T-helper 2 cell (primary cell): ENCODE data around the gene C22orf42.
"Not testable (repeated sequence)": the region's sequence is repeated elsewhere in the genome, so short reads cannot be mapped to it uniquely, and the experiment has no call there.

Experiments
- DNase-seq, 5 experiments: peaks; one replicate each; pipeline versions ENCODE4 v3.0.0 to v3.0.0-alpha.2; 2012 to 2022
- total RNA-seq, 2 donors: gene quantifications; one replicate each; lab custom pipeline; 2026; lab: John Stamatoyannopoulos, UW

The C22orf42 gene
- 0 reads per million in 2 donors for total RNA-seq

- no peak for DNase-seq
These were observed at the start of gene C22orf42 for GRCh38 chr22:32158712-32159533. TSS of gene C22orf42 (minus strand) at chr22:32159303. CDS start at chr22:32159215, 88 bp downstream.

- no peak for DNase-seq
These were observed 49.6 kb upstream of the C22orf42 start for GRCh38 chr22:32208681-32209080.

- no peak for DNase-seq
These were observed 48.9 kb upstream of the C22orf42 start for GRCh38 chr22:32207971-32208480.

- DNase-seq: peak in 2 of 5 experiments; percentile 14 to 57
These were observed 48.0 kb upstream of the C22orf42 start for GRCh38 chr22:32206774-32207758.

GRCh38 chr22:32205974-32206773, 47.1 kb upstream of the C22orf42 start:
- DNase-seq: peak in 1 of 5 experiments; percentile 32

GRCh38 chr22:32204856-32205722, 46.0 kb upstream of the C22orf42 start, which contains the start of gene RFPL2:
TSS of gene RFPL2 (minus strand) at chr22:32205073. CDS start at chr22:32202451, 2,622 bp downstream.
- DNase-seq: peak in 4 of 5 experiments; percentile 30 to 56 (median 52)

- peak in 4 of 5 experiments; percentile 22 to 40 (median 27) for DNase-seq
These were observed 45.1 kb upstream of the C22orf42 start for GRCh38 chr22:32204040-32204855.

- DNase-seq: peak in 1 of 5 experiments; percentile 7
These were observed 44.3 kb upstream of the C22orf42 start for GRCh38 chr22:32203181-32204039.

GRCh38 chr22:32202539-32203180, 43.6 kb upstream of the C22orf42 start:
- DNase-seq: peak in 1 of 5 experiments; percentile 63

GRCh38 chr22:32202161-32202538, 43.0 kb upstream of the C22orf42 start:
- DNase-seq: no peak

- peak in 2 of 5 experiments; percentile 28 to 70 for DNase-seq
These were observed 41.6 kb upstream of the C22orf42 start for GRCh38 chr22:32200752-32201151.

GRCh38 chr22:32199961-32200360, 40.9 kb upstream of the C22orf42 start:
- no peak for DNase-seq

GRCh38 chr22:32199341-32199740, 40.2 kb upstream of the C22orf42 start:
- no peak for DNase-seq

- DNase-seq: not testable (repeated sequence)
These were observed 38.6 kb upstream of the C22orf42 start for GRCh38 chr22:32197553-32198226.

GRCh38 chr22:32195900-32196299, 36.8 kb upstream of the C22orf42 start:
- DNase-seq: not testable (repeated sequence)

- DNase-seq: not testable (repeated sequence)
These were observed 34.2 kb upstream of the C22orf42 start for GRCh38 chr22:32193346-32193745.

GRCh38 chr22:32191021-32191420, 31.9 kb upstream of the C22orf42 start:
- DNase-seq: not testable (repeated sequence)

- DNase-seq: no peak
These were observed 26.7 kb upstream of the C22orf42 start for GRCh38 chr22:32185821-32186220.
